Suprapubic skin (tissue), 4 donors: ENCODE results near the gene AGAP1. TPM values are rescaled to one million over a fixed set of nuclear protein-coding genes. Genes with fewer than 3 reads are reported as not detected.

Experiments
- DNase-seq, 2 donors: peaks; one replicate each; pipeline ENCODE4 v3.0.0-alpha.2; 2019; ENCODE audit warnings: low spot score in 2 of 2
- H3K27ac ChIP-seq: fragments of 200-600 bp; sonication (generic); one replicate; pipeline ENCODE4 v1.5.1; 2019
- H3K27me3 ChIP-seq: fragments of 200-600 bp; sonication (generic); one replicate; pipeline ENCODE4 v1.5.1; 2019
- H3K36me3 ChIP-seq: fragments of 200-600 bp; sonication (generic); one replicate; pipeline ENCODE4 v1.5.1; 2019
- H3K4me1 ChIP-seq: fragments of 200-600 bp; sonication (generic); one replicate; pipeline ENCODE4 v1.5.1; 2019
- H3K4me3 ChIP-seq: fragments of 200-600 bp; sonication (generic); one replicate; pipeline ENCODE4 v1.5.1; 2019; ENCODE audit warnings: mild to moderate bottlenecking
- H3K9me3 ChIP-seq: fragments of 200-600 bp; sonication (generic); one replicate; pipeline ENCODE4 v1.5.1; 2019
- CTCF ChIP-seq, 2 donors: fragments of 200-600 bp in 1 of 2; fragments of 450-650 bp in 1 of 2; sonication (generic) in 1 of 2; IDR thresholded peaks; one replicate each; pipeline ENCODE4 v1.5.1; 2016 to 2019; ENCODE audit warnings: antibody characterized with exemption in 2 of 2, mild to moderate bottlenecking in 1 of 2, moderate library complexity in 1 of 2
- EP300 ChIP-seq: sonication (generic); formaldehyde crosslinking; IDR thresholded peaks from one replicate; pipeline ENCODE4 v1.6.1; 2017; ENCODE audit warnings: antibody characterized with exemption
- POLR2A ChIP-seq, 2 donors: fragments of 450-650 bp; IDR thresholded peaks; one replicate each; pipeline ENCODE4 v1.6.1; 2017; ENCODE audit warnings: antibody characterized with exemption in 2 of 2, mild to moderate bottlenecking in 2 of 2, moderate library complexity in 2 of 2
- POLR2AphosphoS5 ChIP-seq, 3 donors: sonication (generic); formaldehyde crosslinking; IDR thresholded peaks; one replicate each; pipeline ENCODE4 v1.6.1; 2017; ENCODE audit warnings: antibody characterized with exemption in 3 of 3
- WGBS: methylation state at CpG from one replicate; pipeline ENCODE4 v1.1.5; 2018; 5-methylcytosine and 5-hydroxymethylcytosine counted together
- total RNA-seq, 4 donors: library from RNA; depleted of rRNA; stranded (reverse); fragments of >200 nt; gene quantifications; one replicate each; pipeline ENCODE4 v1.1.0, GENCODE V29; 2016

AGAP1 gene
- total RNA-seq, 4 donors from 2014 or later, result 14.1 to 30.7 (median 19.4) TPM

GRCh38 chr2:235883675-235884074 lies 389.8 kb downstream of the AGAP1 start:
- no peak for TF ChIP-seq CTCF (IDR thresholded peaks at IDR 0.05)
- no peak for TF ChIP-seq POLR2A (IDR thresholded peaks at IDR 0.05)
- no peak for TF ChIP-seq POLR2AphosphoS5 (IDR thresholded peaks at IDR 0.05)
- TF ChIP-seq EP300, result no peak
- no peak overlapping the region for H3K27ac ChIP-seq
- H3K4me3 ChIP-seq, result no peak overlapping the region
- DNase-seq, result no peak
- WGBS, result 92% methylated on average over 3 of the region's 3 CpGs
- peaks cover 11% of the 10 kb centered on the region for H3K36me3 ChIP-seq
- H3K4me1 ChIP-seq, result no peaks in the 10 kb centered on the region
- H3K27me3 ChIP-seq, result no peaks in the 10 kb centered on the region
- H3K9me3 ChIP-seq, result no peaks in the 10 kb centered on the region

- TF ChIP-seq EP300, result no peak
- no peak for TF ChIP-seq POLR2A (IDR thresholded peaks at IDR 0.05)
- no peak for TF ChIP-seq CTCF (IDR thresholded peaks at IDR 0.05)
- TF ChIP-seq POLR2AphosphoS5 (IDR thresholded peaks at IDR 0.05), result no peak
- Histone ChIP-seq H3K36me3 (peaks cover 23% of the 10 kb centered on the region), H3K27ac (no peak overlapping the region), H3K4me1 (no peaks in the 10 kb centered on the region), H3K4me3 (no peak overlapping the region), H3K9me3 (no peaks in the 10 kb centered on the region), H3K27me3 (no peaks in the 10 kb centered on the region)
- no peak for DNase-seq
- 94% methylated on average over 5 of the region's 5 CpGs for WGBS
These were observed 395.4 kb downstream of the AGAP1 start for GRCh38 chr2:235889302-235889630.

GRCh38 chr2:235893129-235893698 lies 399.4 kb downstream of the AGAP1 start:
- DNase-seq, result no peak
- no peak for TF ChIP-seq POLR2A (IDR thresholded peaks at IDR 0.05)
- TF ChIP-seq POLR2AphosphoS5 (IDR thresholded peaks at IDR 0.05), result no peak
- TF ChIP-seq EP300, result no peak
- TF ChIP-seq CTCF (IDR thresholded peaks at IDR 0.05), result no peak
- no peaks in the 10 kb centered on the region for H3K27me3 ChIP-seq
- H3K9me3 ChIP-seq, result no peaks in the 10 kb centered on the region
- H3K4me1 ChIP-seq, result no peaks in the 10 kb centered on the region
- peaks cover 18% of the 10 kb centered on the region for H3K36me3 ChIP-seq
- no peak overlapping the region for H3K27ac ChIP-seq
- WGBS, result 96% methylated on average over 20 of the region's 27 CpGs
- no peak overlapping the region for H3K4me3 ChIP-seq

- H3K4me3 ChIP-seq, result no peak overlapping the region
- no peaks in the 10 kb centered on the region for H3K9me3 ChIP-seq
- 90% methylated on average over 10 of the region's 10 CpGs for WGBS
- no peak for DNase-seq
- no peaks in the 10 kb centered on the region for H3K27me3 ChIP-seq
- no peaks in the 10 kb centered on the region for H3K4me1 ChIP-seq
- H3K36me3 ChIP-seq, result peaks cover 18% of the 10 kb centered on the region
- TF ChIP-seq POLR2A (IDR thresholded peaks at IDR 0.05), result no peak
- no peak for TF ChIP-seq POLR2AphosphoS5 (IDR thresholded peaks at IDR 0.05)
- no peak for TF ChIP-seq EP300
- TF ChIP-seq CTCF (IDR thresholded peaks at IDR 0.05), result no peak
- H3K27ac ChIP-seq, result no peak overlapping the region
These were observed 401.0 kb downstream of the AGAP1 start for GRCh38 chr2:235894839-235895238.

GRCh38 chr2:235896061-235896460 lies 402.2 kb downstream of the AGAP1 start:
- no peak for DNase-seq
- peaks cover 16% of the 10 kb centered on the region for H3K36me3 ChIP-seq
- 100% methylated on average over 2 of the region's 2 CpGs for WGBS

More at GRCh38 chr2:235896061-235896460, 402.2 kb downstream of the AGAP1 start:
- Histone ChIP-seq H3K4me3 (no peak overlapping the region), H3K4me1 (no peaks in the 10 kb centered on the region), H3K27ac (no peak overlapping the region), H3K27me3 (no peaks in the 10 kb centered on the region), H3K9me3 (no peaks in the 10 kb centered on the region)
- TF ChIP-seq POLR2AphosphoS5 (IDR thresholded peaks at IDR 0.05), result no peak
- no peak for TF ChIP-seq POLR2A (IDR thresholded peaks at IDR 0.05)
- TF ChIP-seq CTCF (IDR thresholded peaks at IDR 0.05), result no peak
- no peak for TF ChIP-seq EP300
